ENCODE results near the gene CYP26C1. TPM values are rescaled to one million over a fixed set of nuclear protein-coding genes. Genes with fewer than 3 reads are reported as not detected.

Gene CYP26C1
- total and polyA plus RNA-seq, 2 of the 13 experiments (the other 11 are each of a cell fraction or from before 2014, with no cell fraction given): 0.02 TPM; not detected in 1

- TF ChIP-seq ZNF761 (CRISPR knock-in tag; conservative IDR thresholded peaks at IDR 0.05) (0 out of 2 replicates have a peak, but pooled peaks have one; percentile 23), RAD21 (CRISPR knock-in tag; IDR thresholded peaks at IDR 0.05) (0 out of 2 replicates have a peak, but pooled peaks have one; percentile 5), RARA (CRISPR knock-in tag; IDR thresholded peaks at IDR 0.05) (0 out of 2 replicates have a peak, but pooled peaks have one; percentile 12), ZNF687 (CRISPR knock-in tag; IDR thresholded peaks at IDR 0.05) (peak; percentile 54)
- TF ChIP-seq, protein P1, sequence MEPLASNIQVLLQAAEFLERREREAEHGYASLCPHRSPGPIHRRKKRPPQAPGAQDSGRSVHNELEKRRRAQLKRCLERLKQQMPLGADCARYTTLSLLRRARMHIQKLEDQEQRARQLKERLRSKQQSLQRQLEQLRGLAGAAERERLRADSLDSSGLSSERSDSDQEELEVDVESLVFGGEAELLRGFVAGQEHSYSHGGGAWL (CRISPR knock-in tag; IDR thresholded peaks at IDR 0.05): 0 out of 2 replicates have a peak, but pooled peaks have one; percentile 8
- TF ChIP-seq, protein P2, sequence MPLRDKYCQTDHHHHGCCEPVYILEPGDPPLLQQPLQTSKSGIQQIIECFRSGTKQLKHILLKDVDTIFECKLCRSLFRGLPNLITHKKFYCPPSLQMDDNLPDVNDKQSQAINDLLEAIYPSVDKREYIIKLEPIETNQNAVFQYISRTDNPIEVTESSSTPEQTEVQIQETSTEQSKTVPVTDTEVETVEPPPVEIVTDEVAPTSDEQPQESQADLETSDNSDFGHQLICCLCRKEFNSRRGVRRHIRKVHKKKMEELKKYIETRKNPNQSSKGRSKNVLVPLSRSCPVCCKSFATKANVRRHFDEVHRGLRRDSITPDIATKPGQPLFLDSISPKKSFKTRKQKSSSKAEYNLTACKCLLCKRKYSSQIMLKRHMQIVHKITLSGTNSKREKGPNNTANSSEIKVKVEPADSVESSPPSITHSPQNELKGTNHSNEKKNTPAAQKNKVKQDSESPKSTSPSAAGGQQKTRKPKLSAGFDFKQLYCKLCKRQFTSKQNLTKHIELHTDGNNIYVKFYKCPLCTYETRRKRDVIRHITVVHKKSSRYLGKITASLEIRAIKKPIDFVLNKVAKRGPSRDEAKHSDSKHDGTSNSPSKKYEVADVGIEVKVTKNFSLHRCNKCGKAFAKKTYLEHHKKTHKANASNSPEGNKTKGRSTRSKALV (CRISPR knock-in tag; IDR thresholded peaks at IDR 0.05): peak; percentile 99
These were observed 13.0 kb downstream of the CYP26C1 start, which contains the start of gene CYP26A1 (continued) for GRCh38 chr10:93073539-93074146.
